BLaER1 (cell line): ENCODE data around the gene CARD6.
"Not testable (repeated sequence)": the region's sequence is repeated elsewhere in the genome, so short reads cannot be mapped to it uniquely, and the experiment has no call there.

Experiments
- H3K27ac ChIP-seq: shearing (Covaris generic); formaldehyde crosslinking; 2 replicates; pipeline ENCODE4 v1.8.1; 2022
- H3K27me3 ChIP-seq: shearing (Covaris generic); formaldehyde crosslinking; 2 replicates; pipeline ENCODE4 v1.8.1; 2022
- H3K36me3 ChIP-seq: shearing (Covaris generic); formaldehyde crosslinking; 2 replicates; pipeline ENCODE4 v1.8.1; 2022
- H3K4me1 ChIP-seq: shearing (Covaris generic); formaldehyde crosslinking; 2 replicates; pipeline ENCODE4 v1.8.1; 2022
- H3K4me2 ChIP-seq: shearing (Covaris generic); formaldehyde crosslinking; 2 replicates; pipeline ENCODE4 v1.8.1; 2022
- H3K4me3 ChIP-seq: shearing (Covaris generic); formaldehyde crosslinking; 2 replicates; pipeline ENCODE4 v1.8.1; 2022
- H3K9ac ChIP-seq: shearing (Covaris generic); formaldehyde crosslinking; 2 replicates; pipeline ENCODE4 v1.8.1; 2022
- H3K9me3 ChIP-seq: shearing (Covaris generic); formaldehyde crosslinking; 2 replicates; pipeline ENCODE4 v1.8.1; 2022
- H4K20me1 ChIP-seq: shearing (Covaris generic); formaldehyde crosslinking; 2 replicates; pipeline ENCODE4 v1.8.1; 2022
- Cebpa-rat ChIP-seq: shearing (Covaris generic); IDR thresholded peaks from 2 replicates; pipeline ENCODE4 v1.8.1; 2022

Gene CARD6

DNA sequence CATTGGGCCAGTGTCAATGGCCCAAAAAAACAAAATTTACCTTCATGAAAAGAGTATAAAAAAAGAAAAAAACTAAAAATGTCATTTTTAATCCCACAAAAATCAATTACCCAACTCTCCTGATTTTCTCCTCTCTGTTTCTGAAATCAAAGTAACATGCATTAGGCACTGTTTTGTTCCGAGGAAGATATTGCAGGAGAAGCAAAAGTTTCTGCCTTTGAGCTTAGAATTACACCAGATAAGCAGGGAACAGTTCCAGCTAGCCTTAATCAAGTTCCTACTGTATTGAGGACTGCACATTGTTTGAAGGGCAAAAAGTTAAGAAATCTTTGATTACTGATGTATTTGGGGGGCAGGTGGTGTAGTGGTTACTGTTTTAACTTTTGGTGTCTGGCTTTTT lies 41.9 kb upstream of the CARD6 start:
- H3K9ac ChIP-seq, result 0 out of 2 replicates have a peak overlapping the region, but pooled peaks have one; percentile 16

DNA sequence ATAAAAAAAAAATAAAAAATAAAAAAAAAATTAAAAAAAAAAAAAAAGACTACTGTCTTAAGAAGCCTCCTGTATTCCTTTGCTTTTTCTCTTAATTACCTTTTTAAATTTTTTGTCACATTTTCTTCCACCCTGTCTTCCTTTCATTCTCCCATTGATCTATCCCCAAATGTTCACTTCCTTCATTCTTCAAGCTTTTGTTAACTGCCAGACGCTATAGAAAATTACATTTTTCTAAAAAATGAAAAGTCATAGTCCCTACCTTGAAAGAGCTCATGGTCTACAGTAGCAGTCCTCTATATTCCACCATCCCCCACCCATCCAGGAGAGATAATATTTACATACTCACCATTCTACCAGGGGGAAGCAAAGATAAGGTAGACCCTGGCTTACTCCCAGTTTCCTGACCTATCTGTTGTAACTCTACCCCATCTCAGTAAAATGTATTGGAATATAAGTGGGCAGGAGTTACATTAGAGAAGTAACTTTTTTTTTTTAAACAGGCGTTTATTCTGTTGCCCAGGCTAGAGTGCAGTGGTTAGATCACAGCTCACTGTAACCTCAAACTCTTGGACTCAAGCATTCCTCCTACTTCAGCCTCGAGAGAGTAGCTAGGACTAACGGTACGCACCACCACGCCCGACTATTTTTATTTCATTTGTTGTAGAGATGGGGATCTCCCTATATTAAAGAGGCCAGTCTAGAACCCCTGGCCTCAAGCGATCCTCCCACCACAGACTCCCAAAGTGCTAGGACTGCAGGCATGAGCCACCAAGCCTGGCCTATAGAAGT lies 39.2 kb upstream of the CARD6 start:
- peaks cover 13% of the 10 kb centered on the region for H3K4me1 ChIP-seq
- H3K9ac ChIP-seq, result no peak overlapping the region
- no peaks in the 10 kb centered on the region for H3K9me3 ChIP-seq
- H4K20me1 ChIP-seq, result peaks cover 3% of the 10 kb centered on the region
- no peaks in the 10 kb centered on the region for H3K27me3 ChIP-seq
- no peak for TF ChIP-seq Cebpa-rat
- no peak overlapping the region for H3K27ac ChIP-seq
- H3K4me3 ChIP-seq, result no peak overlapping the region
- H3K4me2 ChIP-seq, result no peak overlapping the region
- H3K36me3 ChIP-seq, result no peaks in the 10 kb centered on the region

More for the DNA sequence above, 41.9 kb upstream of the CARD6 start:
- Histone ChIP-seq H4K20me1 (peaks cover 24% of the 10 kb centered on the region), H3K4me1 (peaks cover 27% of the 10 kb centered on the region), H3K4me2 (peak overlapping the region; percentile 68), H3K27me3 (no peaks in the 10 kb centered on the region), H3K27ac (no peak overlapping the region), H3K4me3 (peak overlapping the region; percentile 83), H3K9me3 (no peaks in the 10 kb centered on the region), H3K36me3 (peaks cover 10% of the 10 kb centered on the region; the same call in 1 of the 2 replicates)
- TF ChIP-seq Cebpa-rat, result no peak

DNA sequence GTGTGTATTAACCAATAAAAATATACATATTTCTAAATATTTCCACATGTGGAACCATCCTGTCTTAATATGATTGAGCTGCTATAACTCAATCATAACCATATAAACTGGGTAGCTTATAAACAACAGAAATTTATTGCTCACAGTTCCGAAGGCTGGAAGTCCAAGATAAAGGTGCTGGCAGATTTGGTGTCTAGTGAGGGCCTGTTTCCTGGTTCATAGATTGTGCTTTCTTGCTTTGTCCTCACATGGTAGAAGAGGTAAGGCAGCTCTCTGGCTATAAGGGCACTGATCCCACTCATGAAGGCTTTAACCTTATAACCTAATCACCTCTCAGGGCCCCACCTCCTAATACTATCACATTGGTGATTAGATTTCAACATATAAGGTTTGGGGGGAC lies 29.0 kb upstream of the CARD6 start:
- Histone ChIP-seq H3K4me1 (no peaks in the 10 kb centered on the region), H3K9me3 (no peaks in the 10 kb centered on the region), H3K36me3 (no peaks in the 10 kb centered on the region), H3K27ac (no peak overlapping the region), H3K4me2 (no peak overlapping the region), H3K4me3 (no peak overlapping the region), H3K27me3 (no peaks in the 10 kb centered on the region), H4K20me1 (no peaks in the 10 kb centered on the region), H3K9ac (no peak overlapping the region)
- TF ChIP-seq Cebpa-rat, result no peak

DNA sequence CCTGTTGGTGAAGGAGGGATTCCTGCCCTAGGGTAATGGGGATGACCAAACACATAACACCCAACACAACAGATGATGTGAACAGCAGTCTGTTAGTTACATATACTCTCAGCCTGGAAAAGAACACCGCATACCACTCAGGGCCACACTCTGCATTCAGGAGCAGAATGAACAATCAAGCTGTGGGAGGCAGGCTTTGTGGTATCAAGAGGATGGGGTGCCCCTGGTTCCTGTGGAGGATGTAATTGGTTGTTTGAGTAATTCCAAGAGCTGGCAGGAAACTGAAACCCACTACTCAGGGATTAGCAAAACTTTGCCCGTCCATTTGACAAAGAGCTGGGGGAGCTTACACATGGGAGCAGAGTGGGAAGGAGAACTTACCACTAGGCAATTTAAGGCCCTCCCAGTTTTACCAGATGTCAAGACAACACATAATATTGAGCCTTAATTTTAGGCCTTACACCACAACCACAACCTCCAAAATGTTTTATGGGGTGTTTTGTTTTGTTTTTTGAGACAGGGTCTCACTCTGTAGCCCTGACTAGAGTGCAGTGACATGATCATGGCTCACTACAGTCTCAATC lies 27.4 kb upstream of the CARD6 start:
- no peaks in the 10 kb centered on the region for H3K9me3 ChIP-seq
- H3K4me2 ChIP-seq, result no peak overlapping the region
- H3K36me3 ChIP-seq, result no peaks in the 10 kb centered on the region
- no peak for TF ChIP-seq Cebpa-rat
- H4K20me1 ChIP-seq, result no peaks in the 10 kb centered on the region
- no peak overlapping the region for H3K9ac ChIP-seq
- no peaks in the 10 kb centered on the region for H3K4me1 ChIP-seq
- no peaks in the 10 kb centered on the region for H3K27me3 ChIP-seq
- H3K27ac ChIP-seq, result no peak overlapping the region
- no peak overlapping the region for H3K4me3 ChIP-seq

DNA sequence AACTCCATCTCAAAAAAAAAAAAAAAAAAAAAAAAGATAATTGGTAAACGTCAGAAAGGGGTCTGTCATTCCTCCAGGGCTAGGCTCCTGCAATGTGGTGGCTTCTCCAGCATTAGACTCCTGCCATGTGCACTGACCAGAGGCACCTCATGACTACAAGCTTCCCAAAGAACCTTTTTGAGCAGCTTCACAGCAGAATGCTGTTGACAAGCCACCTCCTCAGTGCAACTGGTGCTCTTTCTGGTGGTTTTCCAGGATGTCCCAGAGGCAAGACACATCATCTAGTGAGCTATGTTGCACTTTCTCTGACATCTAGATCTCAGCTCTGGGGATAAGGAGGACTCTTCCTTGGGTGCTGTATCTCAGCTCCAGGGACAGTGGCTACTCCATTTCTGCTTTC lies 17.7 kb upstream of the CARD6 start:
- peaks cover 52% of the 10 kb centered on the region for H3K36me3 ChIP-seq
- no peaks in the 10 kb centered on the region for H3K27me3 ChIP-seq
- no peak overlapping the region for H3K9ac ChIP-seq
- H3K4me2 ChIP-seq, result no peak overlapping the region
- no peak for TF ChIP-seq Cebpa-rat
- H3K4me3 ChIP-seq, result no peak overlapping the region
- no peaks in the 10 kb centered on the region for H3K4me1 ChIP-seq
- peaks cover 51% of the 10 kb centered on the region for H4K20me1 ChIP-seq
- no peak overlapping the region for H3K27ac ChIP-seq
- no peaks in the 10 kb centered on the region for H3K9me3 ChIP-seq

DNA sequence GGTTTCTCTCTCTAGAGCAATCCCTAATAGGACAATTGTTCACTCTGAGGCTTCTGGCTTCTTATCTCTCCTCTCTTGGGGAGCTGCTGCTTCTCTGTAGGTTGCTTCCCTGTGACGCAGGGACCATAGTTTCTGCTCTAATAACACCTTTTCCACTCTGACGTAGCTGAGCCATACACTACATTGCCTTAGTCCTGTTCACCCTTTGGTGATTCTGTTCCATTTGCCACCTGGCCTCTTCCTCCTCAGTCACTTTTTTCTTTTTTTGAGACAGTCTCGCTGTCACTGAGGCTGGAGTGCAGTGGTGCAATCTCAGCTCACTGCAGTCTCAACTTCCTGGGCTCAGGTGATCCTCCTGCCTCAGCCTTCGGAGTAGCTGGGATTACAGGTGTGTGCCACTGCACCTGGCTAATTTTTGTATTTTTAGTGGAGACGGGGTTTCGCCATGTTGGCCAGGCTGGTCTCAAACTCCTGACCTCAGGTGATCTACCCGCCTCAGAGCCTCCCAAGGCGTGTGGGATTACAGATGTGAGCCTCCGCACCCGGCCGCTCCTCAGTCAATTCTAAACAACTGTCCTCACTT lies 15.6 kb upstream of the CARD6 start:
- not testable (repeated sequence) for H3K9ac ChIP-seq, H3K9me3 ChIP-seq, H3K27ac ChIP-seq, H3K4me3 ChIP-seq, H3K27me3 ChIP-seq, H3K4me2 ChIP-seq, H3K4me1 ChIP-seq
- Histone ChIP-seq H3K36me3 (peaks cover 73% of the 10 kb centered on the region), H4K20me1 (peaks cover 72% of the 10 kb centered on the region)

DNA sequence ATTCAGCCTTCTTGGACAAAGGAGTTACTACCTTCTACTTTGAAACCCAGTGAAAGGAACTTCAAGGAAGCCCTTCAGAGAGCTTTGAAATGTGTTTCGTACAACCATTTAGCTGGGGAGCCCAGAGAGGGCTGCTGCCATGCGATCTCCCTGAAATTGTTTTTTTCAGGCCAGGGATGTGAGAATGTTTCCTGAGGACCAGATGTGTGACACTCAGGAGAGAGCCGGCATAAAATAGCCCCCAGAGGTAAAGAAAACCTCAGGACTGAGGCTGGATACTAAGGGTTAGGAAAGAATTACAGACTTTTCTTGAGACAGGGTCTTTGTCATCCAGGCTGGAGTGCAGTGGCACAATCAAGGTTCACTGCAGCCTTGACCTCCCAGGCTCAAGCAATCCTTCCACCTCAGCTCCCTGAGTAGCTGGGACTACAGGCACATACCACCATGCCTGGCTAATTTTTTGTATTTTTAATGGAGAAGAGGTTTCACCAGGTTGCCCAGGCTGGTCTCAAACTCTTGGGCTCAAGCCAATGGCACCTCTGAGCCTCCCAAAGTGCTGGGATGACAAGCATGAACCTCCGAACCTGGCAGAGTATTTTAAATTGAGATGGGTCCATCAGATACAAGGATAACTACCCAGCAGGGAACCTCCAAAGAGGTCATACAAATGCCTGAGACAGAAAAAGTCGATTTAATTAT lies 14.5 kb upstream of the CARD6 start:
- no peak overlapping the region for H3K4me2 ChIP-seq
- no peak overlapping the region for H3K9ac ChIP-seq
- H4K20me1 ChIP-seq, result peaks cover 83% of the 10 kb centered on the region
- no peak for TF ChIP-seq Cebpa-rat
- H3K27me3 ChIP-seq, result no peaks in the 10 kb centered on the region
- no peak overlapping the region for H3K27ac ChIP-seq
- no peaks in the 10 kb centered on the region for H3K9me3 ChIP-seq
- H3K4me1 ChIP-seq, result peaks cover under 1% of the 10 kb centered on the region; the same call in 1 of the 2 replicates
- peaks cover 77% of the 10 kb centered on the region for H3K36me3 ChIP-seq
- no peak overlapping the region for H3K4me3 ChIP-seq

DNA sequence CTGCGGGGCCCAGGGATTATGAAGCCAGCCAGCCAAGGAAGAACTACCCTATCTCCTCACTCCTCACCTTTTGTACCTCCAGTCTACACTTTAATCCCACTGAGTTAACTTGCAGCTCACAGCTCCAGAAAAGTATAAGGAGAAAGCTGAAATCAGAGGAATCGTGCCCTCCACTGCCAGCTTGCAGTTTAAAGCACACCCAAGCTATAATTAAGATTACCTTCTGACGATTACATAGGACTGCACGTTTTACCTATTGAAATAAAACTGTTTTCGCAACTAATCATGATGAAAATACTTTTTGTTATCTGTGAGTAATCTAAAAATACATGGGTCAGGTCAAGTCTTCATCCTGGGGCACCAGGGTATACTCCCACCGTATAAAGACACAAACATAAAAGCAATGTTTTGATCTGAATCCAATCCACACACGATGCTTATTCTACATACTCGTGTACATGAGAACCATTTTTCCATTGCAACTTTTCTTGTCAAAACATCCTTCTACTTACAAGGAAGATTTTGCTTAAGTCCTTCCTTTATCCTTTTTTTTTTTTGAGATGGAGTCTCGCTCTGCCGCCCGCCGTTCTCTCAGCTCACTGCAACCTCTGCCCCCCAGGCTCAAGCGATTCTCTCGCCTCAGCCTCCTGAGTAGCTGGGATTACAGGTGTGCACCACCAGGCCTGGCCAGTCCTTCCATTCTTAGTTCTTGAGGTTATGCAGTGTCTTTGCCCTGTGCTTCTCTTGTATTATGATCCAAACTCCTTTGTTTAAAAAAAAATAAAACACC lies 13.8 kb upstream of the CARD6 start:
- no peaks in the 10 kb centered on the region for H3K9me3 ChIP-seq
- H3K27ac ChIP-seq, result no peak overlapping the region
- TF ChIP-seq Cebpa-rat, result no peak
- peaks cover 91% of the 10 kb centered on the region for H4K20me1 ChIP-seq
- no peak overlapping the region for H3K4me2 ChIP-seq
- peaks cover 8% of the 10 kb centered on the region for H3K4me1 ChIP-seq
- H3K4me3 ChIP-seq, result no peak overlapping the region
- no peaks in the 10 kb centered on the region for H3K27me3 ChIP-seq
- peaks cover 81% of the 10 kb centered on the region for H3K36me3 ChIP-seq
- H3K9ac ChIP-seq, result no peak overlapping the region

DNA sequence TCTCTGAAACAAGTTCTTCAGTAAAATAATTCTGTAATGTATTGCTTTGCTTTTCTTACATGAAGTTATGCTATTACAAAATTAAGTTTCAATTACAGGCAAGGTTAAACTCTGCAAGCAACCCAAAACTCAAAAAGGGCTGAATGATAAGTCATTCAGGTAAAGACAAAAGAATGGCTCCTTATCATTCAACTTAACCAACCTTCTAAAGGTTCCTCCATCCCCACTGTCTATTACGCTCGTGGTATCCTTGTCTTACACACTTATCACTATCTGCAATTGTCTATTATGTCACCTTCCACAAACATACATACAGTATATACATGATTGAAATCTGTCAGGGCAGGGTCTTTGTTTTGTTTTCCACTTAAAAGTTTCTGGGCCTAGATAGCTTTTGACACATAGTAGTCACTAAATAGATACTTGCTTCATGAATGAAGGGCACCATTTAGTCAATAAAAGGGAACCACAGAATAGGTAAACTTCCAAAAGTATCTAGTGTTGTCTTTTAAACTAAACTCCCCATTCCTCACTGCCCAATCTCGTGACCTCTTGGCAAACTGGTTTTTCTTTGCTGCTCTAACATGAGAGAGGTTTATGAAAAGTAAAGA lies 13.0 kb upstream of the CARD6 start:
- Histone ChIP-seq H3K36me3 (peaks cover 81% of the 10 kb centered on the region), H3K27me3 (no peaks in the 10 kb centered on the region), H3K4me2 (no peak overlapping the region), H3K9ac (no peak overlapping the region), H3K4me3 (no peak overlapping the region), H3K9me3 (no peaks in the 10 kb centered on the region), H3K4me1 (peaks cover 15% of the 10 kb centered on the region), H4K20me1 (peaks cover 98% of the 10 kb centered on the region), H3K27ac (no peak overlapping the region)
- TF ChIP-seq Cebpa-rat, result no peak
